Medulla oblongata (tissue), 1 donor: ENCODE measurements around the gene REEP3.
"Not testable (repeated sequence)": the region's sequence is repeated elsewhere in the genome, so short reads cannot be mapped to it uniquely, and the experiment has no call there.

ENCODE experiments used
- DNase-seq: peaks from one replicate; pipeline ENCODE4 v3.0.0-alpha.2; 2015; ENCODE audit errors: extremely low spot score

REEP3 gene

GRCh38 chr10:63630085-63630930, 109.1 kb downstream of the REEP3 start:
- peak; percentile 83 for DNase-seq

GRCh38 chr10:63630931-63631680, 109.9 kb downstream of the REEP3 start:
- no peak for DNase-seq

GRCh38 chr10:63631991-63632390, 110.8 kb downstream of the REEP3 start:
- no peak for DNase-seq

GRCh38 chr10:63633677-63634487, 112.7 kb downstream of the REEP3 start:
- DNase-seq, result peak; percentile 67

- DNase-seq, result no peak
Observed at GRCh38 chr10:63634488-63635065, 113.4 kb downstream of the REEP3 start.

GRCh38 chr10:63636812-63637211, 115.6 kb downstream of the REEP3 start:
- no peak for DNase-seq

GRCh38 chr10:63637901-63638327, 116.7 kb downstream of the REEP3 start:
- DNase-seq, result no peak

GRCh38 chr10:63641366-63641765, 120.2 kb downstream of the REEP3 start:
- DNase-seq, result no peak

GRCh38 chr10:63641799-63642198, 120.6 kb downstream of the REEP3 start:
- no peak for DNase-seq

GRCh38 chr10:63642808-63643207, 121.6 kb downstream of the REEP3 start:
- DNase-seq, result no peak

- no peak for DNase-seq
Observed at GRCh38 chr10:63644418-63645142, 123.4 kb downstream of the REEP3 start.

- DNase-seq, result no peak
Observed at GRCh38 chr10:63645195-63645594, 124.0 kb downstream of the REEP3 start.

GRCh38 chr10:63646491-63646890, 125.3 kb downstream of the REEP3 start:
- DNase-seq, result no peak

GRCh38 chr10:63651864-63652263, 130.7 kb downstream of the REEP3 start:
- DNase-seq, result no peak

- no peak for DNase-seq
Observed at GRCh38 chr10:63653747-63654146, 132.5 kb downstream of the REEP3 start.

GRCh38 chr10:63657761-63658160, 136.6 kb downstream of the REEP3 start:
- no peak for DNase-seq

- not testable (repeated sequence) for DNase-seq
Observed at GRCh38 chr10:63660941-63661340, 139.7 kb downstream of the REEP3 start.

GRCh38 chr10:63661347-63661746, 140.1 kb downstream of the REEP3 start:
- no peak for DNase-seq

- no peak for DNase-seq
Observed at GRCh38 chr10:63664341-63664885, 143.2 kb downstream of the REEP3 start.

GRCh38 chr10:63665006-63665580, 143.9 kb downstream of the REEP3 start:
- not testable (repeated sequence) for DNase-seq
